ENCODE measurements around the gene DNASE1L3. TPM values are rescaled to one million over a fixed set of nuclear protein-coding genes. Genes with fewer than 3 reads are reported as not detected.

Gene DNASE1L3
- total and polyA plus RNA-seq, 2 of the 4 experiments (the other 2 are of a cell fraction) = not detected

GRCh38 chr3:58192069-58192468 lies 18.7 kb downstream of the DNASE1L3 start:
- H4K8ac ChIP-seq (ENCODE audit: low read depth in 2 of 2, low read length in 2 of 2) = no peak overlapping the region
- intact Hi-C loops (cut with micrococcal nuclease) = no loop called here
- H2AFZ ChIP-seq (replicated peaks; ENCODE audit: low read length, poor library complexity) = no peak overlapping the region
- in situ Hi-C loops (cut with MboI; ENCODE audit: low sequenced_read_pairs) = loop anchor here (25.0 kb wide), 1 partner anchor 220 kb away; no protein-coding TSS in a partner anchor
- no CpG with 5 or more reads among the region's 5 CpGs for WGBS, 2 experiments (ENCODE audit: extremely low coverage in 2 of 2, insufficient read length in 1 of 2)
- H3K4me1 ChIP-seq (ENCODE audit: control insufficient read depth, insufficient read depth, low read length) = no peaks in the 10 kb centered on the region
- ChIA-PET POLR2A (ENCODE audit: unreplicated experiment) (no interaction called here), CTCF (no interaction called here)
- H3K56ac ChIP-seq (ENCODE audit: extremely low read depth, insufficient read depth, low read length) = no peak overlapping the region
- no peaks in the 10 kb centered on the region for H3K79me1 ChIP-seq (ENCODE audit: low read depth in 1 of 2, low read length in 2 of 2)
- H3K18ac ChIP-seq (ENCODE audit: low read depth, low read length) = no peak overlapping the region
- H2AK9ac ChIP-seq (replicated peaks; ENCODE audit: low read depth, low read length, poor library complexity) = peak overlapping the region; percentile 24
- no peak overlapping the region for H4K91ac ChIP-seq (ENCODE audit: insufficient read depth, low read depth, low read length)
- H2AK5ac ChIP-seq (ENCODE audit: low read depth, low read length) = no peak overlapping the region
- TF ChIP-seq POLR2A (IDR thresholded peaks at IDR 0.05; ENCODE audit: low read depth, low read length) = no peak
- no peak for TF ChIP-seq SMC3 (IDR thresholded peaks at IDR 0.05; ENCODE audit: low read depth, low read length)
- no peak for TF ChIP-seq MAFK (IDR thresholded peaks at IDR 0.05; ENCODE audit: low read depth, low read length)
- TF ChIP-seq, protein P1, sequence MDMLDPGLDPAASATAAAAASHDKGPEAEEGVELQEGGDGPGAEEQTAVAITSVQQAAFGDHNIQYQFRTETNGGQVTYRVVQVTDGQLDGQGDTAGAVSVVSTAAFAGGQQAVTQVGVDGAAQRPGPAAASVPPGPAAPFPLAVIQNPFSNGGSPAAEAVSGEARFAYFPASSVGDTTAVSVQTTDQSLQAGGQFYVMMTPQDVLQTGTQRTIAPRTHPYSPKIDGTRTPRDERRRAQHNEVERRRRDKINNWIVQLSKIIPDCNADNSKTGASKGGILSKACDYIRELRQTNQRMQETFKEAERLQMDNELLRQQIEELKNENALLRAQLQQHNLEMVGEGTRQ (IDR thresholded peaks at IDR 0.05; ENCODE audit: low read depth, low read length) = no peak
- TF ChIP-seq FOS (IDR thresholded peaks at IDR 0.05; ENCODE audit: low read depth, low read length) = no peak
- TF ChIP-seq RAD21 (IDR thresholded peaks at IDR 0.05; ENCODE audit: low read length) = no peak
- TF ChIP-seq MAZ (IDR thresholded peaks at IDR 0.05; ENCODE audit: borderline replicate concordance, low read depth, low read length) = no peak
- TF ChIP-seq NFE2L2 (IDR thresholded peaks at IDR 0.05; ENCODE audit: low read depth, low read length) = no peak
- TF ChIP-seq CHD1 (IDR thresholded peaks at IDR 0.05; ENCODE audit: low read depth, low read length) = no peak
- TF ChIP-seq, protein P2, sequence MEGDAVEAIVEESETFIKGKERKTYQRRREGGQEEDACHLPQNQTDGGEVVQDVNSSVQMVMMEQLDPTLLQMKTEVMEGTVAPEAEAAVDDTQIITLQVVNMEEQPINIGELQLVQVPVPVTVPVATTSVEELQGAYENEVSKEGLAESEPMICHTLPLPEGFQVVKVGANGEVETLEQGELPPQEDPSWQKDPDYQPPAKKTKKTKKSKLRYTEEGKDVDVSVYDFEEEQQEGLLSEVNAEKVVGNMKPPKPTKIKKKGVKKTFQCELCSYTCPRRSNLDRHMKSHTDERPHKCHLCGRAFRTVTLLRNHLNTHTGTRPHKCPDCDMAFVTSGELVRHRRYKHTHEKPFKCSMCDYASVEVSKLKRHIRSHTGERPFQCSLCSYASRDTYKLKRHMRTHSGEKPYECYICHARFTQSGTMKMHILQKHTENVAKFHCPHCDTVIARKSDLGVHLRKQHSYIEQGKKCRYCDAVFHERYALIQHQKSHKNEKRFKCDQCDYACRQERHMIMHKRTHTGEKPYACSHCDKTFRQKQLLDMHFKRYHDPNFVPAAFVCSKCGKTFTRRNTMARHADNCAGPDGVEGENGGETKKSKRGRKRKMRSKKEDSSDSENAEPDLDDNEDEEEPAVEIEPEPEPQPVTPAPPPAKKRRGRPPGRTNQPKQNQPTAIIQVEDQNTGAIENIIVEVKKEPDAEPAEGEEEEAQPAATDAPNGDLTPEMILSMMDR (conservative IDR thresholded peaks at IDR 0.05; ENCODE audit: low read depth, low read length) = no peak
- TF ChIP-seq CEBPB (IDR thresholded peaks at IDR 0.05; ENCODE audit: low read depth, low read length) = no peak
- TF ChIP-seq, protein P3, sequence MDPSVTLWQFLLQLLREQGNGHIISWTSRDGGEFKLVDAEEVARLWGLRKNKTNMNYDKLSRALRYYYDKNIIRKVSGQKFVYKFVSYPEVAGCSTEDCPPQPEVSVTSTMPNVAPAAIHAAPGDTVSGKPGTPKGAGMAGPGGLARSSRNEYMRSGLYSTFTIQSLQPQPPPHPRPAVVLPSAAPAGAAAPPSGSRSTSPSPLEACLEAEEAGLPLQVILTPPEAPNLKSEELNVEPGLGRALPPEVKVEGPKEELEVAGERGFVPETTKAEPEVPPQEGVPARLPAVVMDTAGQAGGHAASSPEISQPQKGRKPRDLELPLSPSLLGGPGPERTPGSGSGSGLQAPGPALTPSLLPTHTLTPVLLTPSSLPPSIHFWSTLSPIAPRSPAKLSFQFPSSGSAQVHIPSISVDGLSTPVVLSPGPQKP (IDR thresholded peaks at IDR 0.05; ENCODE audit: borderline replicate concordance, low read depth, low read length) = no peak
- TF ChIP-seq RFX5 (IDR thresholded peaks at IDR 0.05; ENCODE audit: low read depth, low read length) = no peak
- no peak for TF ChIP-seq RCOR1 (IDR thresholded peaks at IDR 0.05; ENCODE audit: insufficient replicate concordance, low read length)
- TF ChIP-seq BHLHE40 (IDR thresholded peaks at IDR 0.05; ENCODE audit: low read depth, low read length) = no peak
- no peaks in the 10 kb centered on the region for H3K9me3 ChIP-seq (ENCODE audit: control insufficient read depth, insufficient read depth, low read length)
- H2BK120ac ChIP-seq (ENCODE audit: low read depth, low read length) = no peak overlapping the region
- DNase-seq (no peak), ATAC-seq (ENCODE audit: low read depth) (no peak)
- H4K5ac ChIP-seq (ENCODE audit: low read depth, low read length) = no peak overlapping the region
- H3K4me2 ChIP-seq (ENCODE audit: low read depth, low read length) = no peak overlapping the region
- H3K4ac ChIP-seq (ENCODE audit: low read depth, low read length) = no peak overlapping the region
- H3K27me3 ChIP-seq (ENCODE audit: control insufficient read depth, insufficient read depth, low read length) = 0 out of 2 replicates have a peak, but pooled peaks cover 2% of the 10 kb centered on the region
- H2BK20ac ChIP-seq (ENCODE audit: low read depth, low read length) = no peak overlapping the region
- no peaks in the 10 kb centered on the region for H3K36me3 ChIP-seq (ENCODE audit: control insufficient read depth, insufficient read depth, low read length)
- no peak overlapping the region for H3K14ac ChIP-seq (replicated peaks; ENCODE audit: low read depth, low read length)
- dilution Hi-C loops (cut with HindIII; ENCODE audit: low sequenced_read_pairs, unreplicated experiment) = no loop called here
- no peak overlapping the region for H3K9ac ChIP-seq (ENCODE audit: low read depth, low read length)
- no peak overlapping the region for H2BK15ac ChIP-seq (ENCODE audit: low read depth, low read length)
- no peak overlapping the region for H2BK5ac ChIP-seq (ENCODE audit: low read depth, low read length, poor library complexity, severe bottlenecking)
- no peak overlapping the region for H3K4me3 ChIP-seq (ENCODE audit: insufficient read depth, low read depth, low read length)
- H4K20me1 ChIP-seq (ENCODE audit: insufficient read depth, low read length) = no peaks in the 10 kb centered on the region
- H3K9me1 ChIP-seq (ENCODE audit: insufficient read depth, low read length) = no peaks in the 10 kb centered on the region
- BruUV-seq (replicated peaks) = no TSS peak
- H3K23ac ChIP-seq (ENCODE audit: low read depth, low read length) = no peak overlapping the region
- no peak overlapping the region for H3K27ac ChIP-seq (ENCODE audit: insufficient read depth, low read length)

All from IMR-90 (cell line).